Lower leg skin (tissue), 3 donors: Measurements from ENCODE around the gene HELT.
"Not testable (repeated sequence)": the region's sequence is repeated elsewhere in the genome, so short reads cannot be mapped to it uniquely, and the experiment has no call there.

Source experiments
- CTCF ChIP-seq, 3 donors: fragments of 450-650 bp; IDR thresholded peaks; one replicate each; pipeline ENCODE4 v1.5.1; 2016; ENCODE audit warnings: antibody characterized with exemption in 3 of 3, mild to moderate bottlenecking in 3 of 3, moderate library complexity in 2 of 3
- POLR2A ChIP-seq, 2 donors: fragments of 450-650 bp; IDR thresholded peaks; one replicate each; pipeline ENCODE4 v1.6.1; 2016 to 2017; ENCODE audit warnings: antibody characterized with exemption in 2 of 2, mild to moderate bottlenecking in 1 of 2, moderate library complexity in 1 of 2

- not testable (repeated sequence) for TF ChIP-seq CTCF, POLR2A (IDR thresholded peaks at IDR 0.05)
Observed at GRCh38 chr4:184997656-184998055, 20.6 kb upstream of the HELT start.
